Ishikawa (cell line): ENCODE data around the gene ZCCHC24.

Source experiments
- CEBPB ChIP-seq: IDR thresholded peaks from 2 replicates; pipeline ENCODE4 v1.6.1; 2012
- CREB1 ChIP-seq: IDR thresholded peaks from 2 replicates; pipeline ENCODE4 v1.6.1; 2012; ENCODE audit warnings: low read depth
- EGR1 ChIP-seq: IDR thresholded peaks from 2 replicates; pipeline ENCODE4 v1.6.1; 2012
- EP300 ChIP-seq: IDR thresholded peaks from 2 replicates; pipeline ENCODE4 v1.6.1; 2012; ENCODE audit warnings: borderline replicate concordance
- FOXM1 ChIP-seq: IDR thresholded peaks from 2 replicates; pipeline ENCODE4 v1.6.1; 2012; ENCODE audit warnings: low read depth, borderline replicate concordance
- NFIC ChIP-seq: IDR thresholded peaks from 2 replicates; pipeline ENCODE4 v1.6.1; 2012
- RAD21 ChIP-seq: IDR thresholded peaks from 2 replicates; pipeline ENCODE4 v1.6.1; 2012; ENCODE audit warnings: low read depth
- TAF1 ChIP-seq: IDR thresholded peaks from 2 replicates; pipeline ENCODE4 v1.6.1; 2012; ENCODE audit warnings: low read depth, mild to moderate bottlenecking
- TCF12 ChIP-seq: IDR thresholded peaks from 2 replicates; pipeline ENCODE4 v1.6.1; 2012; ENCODE audit warnings: low read depth
- TEAD4 ChIP-seq: IDR thresholded peaks from 2 replicates; pipeline ENCODE4 v1.6.1; 2012
- USF1 ChIP-seq: IDR thresholded peaks from 2 replicates; pipeline ENCODE4 v1.6.1; 2012
- YY1 ChIP-seq: IDR thresholded peaks from 2 replicates; pipeline ENCODE4 v1.6.1; 2012; ENCODE audit warnings: low read depth
- ZBTB7A ChIP-seq: IDR thresholded peaks from 2 replicates; pipeline ENCODE4 v1.6.1; 2012; ENCODE audit warnings: low read depth
- TF ChIP-seq, protein P1 (sequence below): IDR thresholded peaks from 2 replicates; pipeline ENCODE4 v1.6.1; 2012
- TF ChIP-seq, protein P2 (sequence below): IDR thresholded peaks from 2 replicates; pipeline ENCODE4 v1.6.1; 2012; ENCODE audit warnings: low read depth, mild to moderate bottlenecking

Gene ZCCHC24

GRCh38 chr10:79336276-79336675 lies 109.1 kb downstream of the ZCCHC24 start:
- TF ChIP-seq RAD21 (peak; percentile 21), TCF12 (no peak), YY1 (0 out of 2 replicates have a peak, but pooled peaks have one; percentile 46), CEBPB (no peak), NFIC (peak; percentile 51; the same call in 1 of the 2 replicates), FOXM1 (no peak; the same call in 1 of the 2 replicates), EGR1 (no peak), TEAD4 (peak; percentile 78), USF1 (peak; percentile 13; the same call in 1 of the 2 replicates)
- TF ChIP-seq, protein P1, sequence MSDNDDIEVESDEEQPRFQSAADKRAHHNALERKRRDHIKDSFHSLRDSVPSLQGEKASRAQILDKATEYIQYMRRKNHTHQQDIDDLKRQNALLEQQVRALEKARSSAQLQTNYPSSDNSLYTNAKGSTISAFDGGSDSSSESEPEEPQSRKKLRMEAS, result no peak

DNA sequence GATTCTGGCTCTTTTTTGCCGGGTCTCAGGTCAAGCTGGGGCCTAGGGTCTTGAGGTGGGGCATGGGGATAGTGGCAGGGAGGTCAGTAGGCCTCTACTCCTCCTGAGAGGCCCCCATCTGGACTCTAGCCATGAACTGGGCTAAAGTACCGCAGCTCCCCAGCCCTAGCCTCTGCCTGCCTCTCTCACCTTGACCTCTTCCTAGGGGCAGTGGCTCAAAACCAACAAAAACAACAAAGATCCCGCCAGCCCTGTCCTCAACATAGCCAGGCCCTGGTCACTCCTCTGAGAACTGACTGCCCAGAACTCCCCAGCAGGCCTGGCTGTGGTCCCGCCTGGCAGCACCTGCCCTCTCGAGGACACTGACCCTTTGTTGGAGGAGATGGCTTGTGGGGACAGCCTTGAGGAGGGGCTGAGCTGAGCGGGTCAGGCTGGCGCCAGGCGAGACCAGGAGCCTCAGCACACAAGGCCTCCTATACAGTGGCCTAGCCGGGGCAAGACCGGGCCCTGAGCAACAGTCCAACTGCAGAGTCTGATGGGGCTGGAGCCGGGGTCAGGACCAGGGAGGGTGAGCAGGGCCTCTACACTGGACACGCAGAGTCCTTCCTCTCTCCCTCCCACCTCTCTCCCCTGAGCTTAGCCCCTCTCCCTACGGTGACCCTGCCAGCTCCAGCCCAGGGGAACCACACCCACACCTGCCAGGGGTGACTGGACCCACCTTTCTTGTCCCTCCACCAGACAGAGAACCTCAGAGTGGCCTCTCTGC lies 109.8 kb downstream of the ZCCHC24 start:
- TF ChIP-seq, protein P1, result peak; percentile 75; the same call in 1 of the 2 replicates
- TF ChIP-seq YY1 (no peak), TEAD4 (peak; percentile 44; the same call in 1 of the 2 replicates), USF1 (peak; percentile 34), CREB1 (no peak), FOXM1 (peak; percentile 67), ZBTB7A (peak; percentile 61; the same call in 1 of the 2 replicates), EGR1 (no peak), EP300 (peak; percentile 79), NFIC (peak; percentile 59; the same call in 1 of the 2 replicates), TAF1 (no peak), TCF12 (peak; percentile 89), RAD21 (no peak; the same call in 1 of the 2 replicates)
- TF ChIP-seq, protein P2, sequence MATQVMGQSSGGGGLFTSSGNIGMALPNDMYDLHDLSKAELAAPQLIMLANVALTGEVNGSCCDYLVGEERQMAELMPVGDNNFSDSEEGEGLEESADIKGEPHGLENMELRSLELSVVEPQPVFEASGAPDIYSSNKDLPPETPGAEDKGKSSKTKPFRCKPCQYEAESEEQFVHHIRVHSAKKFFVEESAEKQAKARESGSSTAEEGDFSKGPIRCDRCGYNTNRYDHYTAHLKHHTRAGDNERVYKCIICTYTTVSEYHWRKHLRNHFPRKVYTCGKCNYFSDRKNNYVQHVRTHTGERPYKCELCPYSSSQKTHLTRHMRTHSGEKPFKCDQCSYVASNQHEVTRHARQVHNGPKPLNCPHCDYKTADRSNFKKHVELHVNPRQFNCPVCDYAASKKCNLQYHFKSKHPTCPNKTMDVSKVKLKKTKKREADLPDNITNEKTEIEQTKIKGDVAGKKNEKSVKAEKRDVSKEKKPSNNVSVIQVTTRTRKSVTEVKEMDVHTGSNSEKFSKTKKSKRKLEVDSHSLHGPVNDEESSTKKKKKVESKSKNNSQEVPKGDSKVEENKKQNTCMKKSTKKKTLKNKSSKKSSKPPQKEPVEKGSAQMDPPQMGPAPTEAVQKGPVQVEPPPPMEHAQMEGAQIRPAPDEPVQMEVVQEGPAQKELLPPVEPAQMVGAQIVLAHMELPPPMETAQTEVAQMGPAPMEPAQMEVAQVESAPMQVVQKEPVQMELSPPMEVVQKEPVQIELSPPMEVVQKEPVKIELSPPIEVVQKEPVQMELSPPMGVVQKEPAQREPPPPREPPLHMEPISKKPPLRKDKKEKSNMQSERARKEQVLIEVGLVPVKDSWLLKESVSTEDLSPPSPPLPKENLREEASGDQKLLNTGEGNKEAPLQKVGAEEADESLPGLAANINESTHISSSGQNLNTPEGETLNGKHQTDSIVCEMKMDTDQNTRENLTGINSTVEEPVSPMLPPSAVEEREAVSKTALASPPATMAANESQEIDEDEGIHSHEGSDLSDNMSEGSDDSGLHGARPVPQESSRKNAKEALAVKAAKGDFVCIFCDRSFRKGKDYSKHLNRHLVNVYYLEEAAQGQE, result no peak

DNA sequence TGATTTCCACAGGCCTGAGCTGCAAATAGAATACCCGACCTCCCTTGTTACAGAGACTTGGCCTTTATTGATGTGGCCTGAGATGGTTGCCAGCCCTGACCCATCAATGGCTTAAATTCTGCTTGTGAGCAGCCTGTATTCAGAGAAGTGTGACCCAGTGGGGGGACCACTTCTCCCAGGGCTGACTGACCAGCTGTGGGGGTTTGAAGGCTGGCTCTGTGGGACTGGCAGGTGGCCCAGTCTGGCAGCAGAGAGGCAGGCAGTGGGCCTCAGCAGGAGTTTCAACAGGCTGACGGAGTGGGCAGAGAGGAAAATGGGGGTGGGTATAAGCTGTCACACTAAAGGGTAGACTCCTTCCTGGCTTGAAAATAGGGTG lies 110.3 kb downstream of the ZCCHC24 start:
- TF ChIP-seq EGR1, result 0 out of 2 replicates have a peak, but pooled peaks have one; percentile 42
- no peak for TF ChIP-seq TAF1
- TF ChIP-seq FOXM1, result peak; percentile 79
- no peak; the same call in 1 of the 2 replicates for TF ChIP-seq ZBTB7A
- peak; percentile 86 for TF ChIP-seq EP300
- TF ChIP-seq RAD21, result peak; percentile 17; the same call in 1 of the 2 replicates
- peak; percentile 91 for TF ChIP-seq TCF12
- TF ChIP-seq CREB1, result no peak
- TF ChIP-seq USF1, result no peak
- TF ChIP-seq, protein P2, result no peak
- TF ChIP-seq, protein P1, result no peak; the same call in 1 of the 2 replicates
- peak; percentile 43; the same call in 1 of the 2 replicates for TF ChIP-seq CEBPB
- TF ChIP-seq YY1, result no peak
- peak; percentile 59 for TF ChIP-seq TEAD4
- TF ChIP-seq NFIC, result peak; percentile 86

DNA sequence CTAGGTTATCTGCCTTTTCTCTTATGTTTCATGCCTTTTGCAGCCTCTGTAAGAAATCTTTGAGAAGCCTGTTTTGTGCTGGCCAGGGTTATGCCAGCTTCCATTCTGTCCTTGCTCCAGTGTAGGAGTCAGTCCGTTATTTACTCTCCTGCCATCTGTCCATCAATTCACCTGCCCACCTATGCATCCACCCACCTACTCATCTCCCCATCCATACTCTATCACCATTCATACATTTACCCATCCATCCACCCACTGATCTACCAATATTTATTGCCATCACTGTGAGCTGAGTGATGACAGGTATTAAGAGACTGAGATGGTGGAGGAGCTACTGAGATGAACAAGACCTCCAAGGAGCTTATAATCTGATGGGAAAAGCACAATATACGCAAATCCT lies 110.9 kb downstream of the ZCCHC24 start:
- TF ChIP-seq, protein P1, result no peak
- TF ChIP-seq USF1 (no peak), NFIC (no peak), EP300 (no peak), FOXM1 (no peak), TCF12 (no peak), YY1 (no peak), RAD21 (no peak), EGR1 (no peak), TEAD4 (no peak), TAF1 (no peak), CEBPB (no peak), CREB1 (no peak), ZBTB7A (no peak)
- TF ChIP-seq, protein P2, result no peak
